HG02840 (cell line): ENCODE results near the gene FANK1.

Source experiments
- ATAC-seq: cut with Tn5 transposase; IDR thresholded peaks from one replicate; pipeline ENCODE4 v1.9.1; 2021; ENCODE audit warnings: mild to moderate bottlenecking, moderate library complexity, moderate number of reproducible peaks; ENCODE audit not compliant: unreplicated experiment, low FRiP score

FANK1 gene

GRCh38 chr10:126057494-126057893 lies 161.1 kb downstream of the FANK1 start:
- ATAC-seq: no peak

- ATAC-seq: no peak
Measured at GRCh38 chr10:126058104-126058503, 161.7 kb downstream of the FANK1 start.

- no peak for ATAC-seq
Measured at GRCh38 chr10:126058507-126058906, 162.1 kb downstream of the FANK1 start.
